Thyroid gland (tissue), 4 donors: Measurements from ENCODE around the gene EIF4E3.

Experiments used
- CTCF ChIP-seq, 6 experiments: fragments of 200-600 bp in 3 of 6; fragments of 450-650 bp in 3 of 6; sonication (generic) in 3 of 6; IDR thresholded peaks; one replicate each; pipeline ENCODE4 v1.5.1; 2016 to 2019; ENCODE audit warnings: antibody characterized with exemption in 6 of 6, mild to moderate bottlenecking in 2 of 6, inconsistent platforms in 1 of 6, moderate library complexity in 1 of 6
- POLR2A ChIP-seq, 2 donors: fragments of 450-650 bp; IDR thresholded peaks; one replicate each; pipeline ENCODE4 v1.6.1; 2017; ENCODE audit warnings: antibody characterized with exemption in 2 of 2, mild to moderate bottlenecking in 2 of 2, moderate library complexity in 1 of 2

DNA sequence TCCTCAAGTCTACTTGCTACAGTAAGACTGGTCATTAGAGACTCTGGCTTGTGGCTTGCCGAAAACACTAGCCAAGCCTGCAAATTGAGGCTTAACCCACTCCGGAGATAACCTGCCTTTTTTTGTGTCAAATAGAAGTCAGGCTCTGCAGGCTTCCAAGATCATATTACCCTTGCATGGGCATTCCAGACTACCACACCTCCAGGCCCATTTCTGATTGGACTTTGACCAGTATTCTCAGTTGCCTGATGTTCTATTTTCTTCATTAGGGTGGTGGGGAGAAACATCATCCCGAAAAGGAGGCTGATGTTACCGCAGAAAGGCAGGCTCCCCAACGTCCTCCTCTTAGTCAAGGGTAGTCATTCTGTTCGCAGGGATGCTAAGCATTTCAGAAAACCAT, 73.6 kb downstream of the EIF4E3 start:
- no peak for TF ChIP-seq CTCF (IDR thresholded peaks at IDR 0.05)
- TF ChIP-seq POLR2A (IDR thresholded peaks at IDR 0.05), result no peak
